A549 (cell line): Measurements from ENCODE around the gene TOGARAM1.

Source experiments
- CEBPB ChIP-seq, 2 experiments: fragments of >200 bp in 1 of 2; sonication (Bioruptor Twin) in 1 of 2; formaldehyde crosslinking in 1 of 2; IDR thresholded peaks; 2 replicates each; pipeline ENCODE4 v1.6.1; 2012 to 2016
- HOXB5 ChIP-seq: fragments of 250-450 bp; sonication (Bioruptor Pico); IDR thresholded peaks from 2 replicates; pipeline ENCODE4 v1.5.0; 2020; ENCODE audit warnings: mild to moderate bottlenecking, moderate library complexity
- JUN ChIP-seq, 2 experiments: fragments of >200 bp; sonication (Bioruptor Twin); formaldehyde crosslinking; IDR thresholded peaks; 2 replicates in 1 of 2; 3 replicates in 1 of 2; pipeline ENCODE4 v1.6.1; 2016 to 2017
- MAZ ChIP-seq: fragments of 150-350 bp; IDR thresholded peaks from 2 replicates; pipeline ENCODE4 v1.6.1; 2014; ENCODE audit warnings: antibody characterized with exemption, low read depth, low read length, borderline replicate concordance
- PHF8 ChIP-seq: fragments of 200-600 bp; sonication (generic); IDR thresholded peaks from 2 replicates; pipeline ENCODE4 v1.6.1; 2016; ENCODE audit warnings: low read depth, mild to moderate bottlenecking, antibody characterized with exemption, moderate library complexity, borderline replicate concordance
- POLR2A ChIP-seq: IDR thresholded peaks from 2 replicates; pipeline ENCODE4 v1.6.1; 2012; ENCODE audit warnings: mild to moderate bottlenecking, low read length
- RAD21 ChIP-seq, 2 experiments: fragments of >200 bp in 1 of 2; sonication (Bioruptor Twin) in 1 of 2; formaldehyde crosslinking in 1 of 2; IDR thresholded peaks in 1 of 2; conservative IDR thresholded peaks in 1 of 2; 2 replicates in 1 of 2; 3 replicates in 1 of 2; pipeline ENCODE4 v1.6.1; 2012 to 2018; ENCODE audit warnings: inconsistent platforms in 1 of 2
- SMC3 ChIP-seq: fragments of >200 bp; sonication (Bioruptor Twin); formaldehyde crosslinking; IDR thresholded peaks from 3 replicates; pipeline ENCODE4 v1.6.1; 2018; ENCODE audit warnings: inconsistent platforms
- TF ChIP-seq, protein P1 (sequence below): fragments of >200 bp; sonication (Bioruptor Twin); formaldehyde crosslinking; IDR thresholded peaks from 3 replicates; pipeline ENCODE4 v1.5.1; 2016
- TF ChIP-seq, protein P2 (sequence below): fragments of 200-600 bp; sonication (generic); IDR thresholded peaks from 2 replicates; pipeline ENCODE4 v1.6.1; 2016; ENCODE audit warnings: antibody characterized with exemption, mild to moderate bottlenecking, moderate library complexity

DNA sequence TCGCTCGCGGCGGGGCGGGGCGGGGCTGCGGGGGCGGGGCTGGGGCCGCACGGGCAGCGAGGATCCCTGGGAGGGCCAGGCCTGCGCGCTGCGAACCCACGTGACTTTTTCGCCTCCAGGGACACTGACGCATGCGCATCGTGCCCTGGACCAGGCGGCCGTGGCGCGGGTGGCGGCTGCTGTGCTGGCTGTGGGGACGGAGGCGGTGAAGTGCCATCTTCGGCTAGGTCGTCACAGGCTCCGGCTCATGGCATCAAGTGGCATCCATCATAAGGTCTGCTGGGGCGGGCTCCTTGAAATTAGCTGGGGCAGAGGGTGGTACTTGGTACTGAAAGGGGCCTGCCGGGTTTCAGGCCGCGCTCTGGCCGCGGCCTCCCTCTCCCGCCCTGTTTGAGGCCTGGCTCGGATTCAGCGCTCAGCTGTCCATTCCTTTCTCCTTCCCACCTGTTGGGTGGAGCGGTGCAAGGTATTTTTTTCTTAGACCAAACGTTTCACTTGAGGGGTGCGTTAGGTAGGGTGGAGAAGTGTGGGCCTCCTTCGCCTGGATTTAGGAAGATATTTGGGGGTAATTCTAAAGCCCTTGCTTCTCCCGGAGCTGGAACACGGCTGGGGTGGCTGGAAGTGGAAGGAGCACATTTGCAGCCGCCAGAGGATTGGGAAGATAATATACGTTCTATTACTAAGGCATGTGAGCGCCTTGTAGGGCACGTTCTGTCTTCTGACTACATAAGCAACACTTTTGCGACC lies 122.2 kb downstream of the TOGARAM1 start, which contains the start of gene PRPF39:
- TF ChIP-seq HOXB5 (no peak), PHF8 (peak; percentile 91), RAD21 (conservative IDR thresholded peaks at IDR 0.05 in 1 of 2, IDR thresholded peaks at IDR 0.05 in 1 of 2) (no peak), JUN (IDR thresholded peaks at IDR 0.05) (peak; percentile 77 to 83; a peak in 3 of 5 replicates), SMC3 (no peak), POLR2A (peak; percentile 99), CEBPB (IDR thresholded peaks at IDR 0.05) (no peak), MAZ (no peak)
- TF ChIP-seq, protein P1, sequence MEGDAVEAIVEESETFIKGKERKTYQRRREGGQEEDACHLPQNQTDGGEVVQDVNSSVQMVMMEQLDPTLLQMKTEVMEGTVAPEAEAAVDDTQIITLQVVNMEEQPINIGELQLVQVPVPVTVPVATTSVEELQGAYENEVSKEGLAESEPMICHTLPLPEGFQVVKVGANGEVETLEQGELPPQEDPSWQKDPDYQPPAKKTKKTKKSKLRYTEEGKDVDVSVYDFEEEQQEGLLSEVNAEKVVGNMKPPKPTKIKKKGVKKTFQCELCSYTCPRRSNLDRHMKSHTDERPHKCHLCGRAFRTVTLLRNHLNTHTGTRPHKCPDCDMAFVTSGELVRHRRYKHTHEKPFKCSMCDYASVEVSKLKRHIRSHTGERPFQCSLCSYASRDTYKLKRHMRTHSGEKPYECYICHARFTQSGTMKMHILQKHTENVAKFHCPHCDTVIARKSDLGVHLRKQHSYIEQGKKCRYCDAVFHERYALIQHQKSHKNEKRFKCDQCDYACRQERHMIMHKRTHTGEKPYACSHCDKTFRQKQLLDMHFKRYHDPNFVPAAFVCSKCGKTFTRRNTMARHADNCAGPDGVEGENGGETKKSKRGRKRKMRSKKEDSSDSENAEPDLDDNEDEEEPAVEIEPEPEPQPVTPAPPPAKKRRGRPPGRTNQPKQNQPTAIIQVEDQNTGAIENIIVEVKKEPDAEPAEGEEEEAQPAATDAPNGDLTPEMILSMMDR: no peak
- TF ChIP-seq, protein P2, sequence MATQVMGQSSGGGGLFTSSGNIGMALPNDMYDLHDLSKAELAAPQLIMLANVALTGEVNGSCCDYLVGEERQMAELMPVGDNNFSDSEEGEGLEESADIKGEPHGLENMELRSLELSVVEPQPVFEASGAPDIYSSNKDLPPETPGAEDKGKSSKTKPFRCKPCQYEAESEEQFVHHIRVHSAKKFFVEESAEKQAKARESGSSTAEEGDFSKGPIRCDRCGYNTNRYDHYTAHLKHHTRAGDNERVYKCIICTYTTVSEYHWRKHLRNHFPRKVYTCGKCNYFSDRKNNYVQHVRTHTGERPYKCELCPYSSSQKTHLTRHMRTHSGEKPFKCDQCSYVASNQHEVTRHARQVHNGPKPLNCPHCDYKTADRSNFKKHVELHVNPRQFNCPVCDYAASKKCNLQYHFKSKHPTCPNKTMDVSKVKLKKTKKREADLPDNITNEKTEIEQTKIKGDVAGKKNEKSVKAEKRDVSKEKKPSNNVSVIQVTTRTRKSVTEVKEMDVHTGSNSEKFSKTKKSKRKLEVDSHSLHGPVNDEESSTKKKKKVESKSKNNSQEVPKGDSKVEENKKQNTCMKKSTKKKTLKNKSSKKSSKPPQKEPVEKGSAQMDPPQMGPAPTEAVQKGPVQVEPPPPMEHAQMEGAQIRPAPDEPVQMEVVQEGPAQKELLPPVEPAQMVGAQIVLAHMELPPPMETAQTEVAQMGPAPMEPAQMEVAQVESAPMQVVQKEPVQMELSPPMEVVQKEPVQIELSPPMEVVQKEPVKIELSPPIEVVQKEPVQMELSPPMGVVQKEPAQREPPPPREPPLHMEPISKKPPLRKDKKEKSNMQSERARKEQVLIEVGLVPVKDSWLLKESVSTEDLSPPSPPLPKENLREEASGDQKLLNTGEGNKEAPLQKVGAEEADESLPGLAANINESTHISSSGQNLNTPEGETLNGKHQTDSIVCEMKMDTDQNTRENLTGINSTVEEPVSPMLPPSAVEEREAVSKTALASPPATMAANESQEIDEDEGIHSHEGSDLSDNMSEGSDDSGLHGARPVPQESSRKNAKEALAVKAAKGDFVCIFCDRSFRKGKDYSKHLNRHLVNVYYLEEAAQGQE: no peak
